HG03469 (cell line): ENCODE data around the gene DNMT3A.

Experiments used
- ATAC-seq: cut with Tn5 transposase; IDR thresholded peaks from one replicate; pipeline ENCODE4 v1.9.1; 2021; ENCODE audit warnings: mild to moderate bottlenecking, moderate library complexity, moderate number of reproducible peaks; ENCODE audit not compliant: unreplicated experiment

The DNMT3A gene

DNA sequence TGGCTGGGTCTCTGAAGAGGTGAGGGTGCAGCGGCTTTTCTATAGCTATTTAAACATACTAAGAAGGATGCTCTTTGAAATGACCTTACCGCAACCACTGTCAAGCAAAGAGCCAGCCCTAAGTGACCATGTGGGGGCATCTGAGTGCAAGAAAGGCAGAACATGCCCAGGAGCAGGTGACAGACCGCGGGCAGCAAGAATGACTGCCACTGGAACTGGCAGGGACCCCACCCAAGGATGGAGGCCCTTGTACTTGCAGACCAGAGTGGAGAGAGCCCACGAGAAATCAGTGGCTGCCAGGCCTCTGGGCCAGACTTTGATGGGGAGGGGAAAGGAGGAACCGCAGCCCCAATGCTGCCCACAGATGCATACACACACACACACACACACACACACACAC, 33.1 kb downstream of the DNMT3A start:
- ATAC-seq, result no peak

DNA sequence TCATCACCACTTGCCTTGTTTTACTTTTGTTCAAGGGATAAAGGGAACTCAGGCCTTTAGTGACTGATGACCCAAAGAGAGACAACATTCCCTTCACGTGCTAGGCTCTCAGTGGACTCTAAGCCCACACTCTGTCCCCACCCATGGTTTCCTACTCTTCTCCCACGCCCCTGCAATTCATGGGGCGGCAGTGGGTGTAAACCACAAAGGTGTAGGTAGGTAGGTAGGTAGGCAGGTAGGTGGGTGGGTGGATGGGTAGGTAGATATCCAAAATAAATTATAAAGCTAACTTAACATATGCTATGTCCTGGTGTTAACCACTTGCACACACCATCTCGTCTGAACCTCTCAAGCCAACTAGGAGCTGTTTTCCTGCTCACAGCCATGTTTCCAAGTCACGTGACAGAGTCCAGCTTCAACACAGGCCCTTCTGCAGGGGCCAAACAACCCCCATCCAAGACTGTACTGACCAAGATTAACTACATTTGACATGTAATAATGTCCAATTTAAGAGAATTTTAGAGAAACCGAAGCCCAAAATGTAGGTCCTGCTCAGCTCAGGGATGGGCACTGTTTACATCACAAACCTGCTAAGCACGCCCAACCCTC, 33.7 kb downstream of the DNMT3A start:
- no peak for ATAC-seq

DNA sequence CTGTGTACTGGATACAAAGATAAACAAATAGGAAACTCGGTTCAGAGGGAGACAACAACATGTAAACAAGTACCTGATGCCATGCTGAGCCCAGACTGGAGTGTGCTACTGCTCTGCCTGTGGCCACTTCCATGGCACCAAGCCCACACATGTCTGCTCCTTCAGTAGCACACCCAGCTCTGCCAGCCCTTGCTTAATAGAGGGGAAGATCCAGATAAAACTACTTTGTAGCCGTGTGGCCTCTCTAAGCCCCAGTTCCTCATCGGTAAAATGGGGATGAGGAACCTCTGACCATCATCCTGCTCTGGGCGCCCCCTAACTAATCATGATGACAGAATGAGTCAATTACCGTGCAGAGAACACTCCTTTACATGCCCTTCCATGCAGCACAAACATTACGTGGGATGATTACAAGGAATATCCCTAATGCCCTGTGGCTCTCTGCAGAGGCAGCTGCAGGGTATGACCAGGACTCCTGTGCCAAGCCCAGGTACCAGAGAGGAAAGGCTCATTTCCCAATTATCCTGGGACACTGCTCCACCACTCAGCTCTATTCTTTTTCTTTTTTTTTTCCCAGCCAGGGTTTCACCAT, 34.9 kb downstream of the DNMT3A start:
- no peak for ATAC-seq

DNA sequence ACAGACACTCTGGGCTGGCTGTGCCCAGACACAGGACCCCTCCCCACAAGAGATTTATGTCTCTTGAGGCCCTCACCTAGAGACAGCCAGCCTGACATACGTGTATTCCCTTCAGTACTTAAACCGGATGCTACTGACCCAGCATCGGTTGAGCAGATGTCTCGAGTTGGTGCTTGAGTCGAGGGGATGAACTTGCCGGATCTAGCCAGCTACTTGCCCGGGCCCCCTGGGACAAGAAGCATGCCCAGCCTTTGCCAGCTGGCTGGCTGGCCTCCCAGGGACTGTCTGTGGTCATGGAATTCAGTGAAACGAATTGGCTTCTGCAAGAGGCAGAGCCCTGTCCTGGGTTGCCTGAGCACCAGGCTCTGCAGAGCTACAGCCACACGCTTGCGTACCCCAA, 36.0 kb downstream of the DNMT3A start:
- no peak for ATAC-seq

DNA sequence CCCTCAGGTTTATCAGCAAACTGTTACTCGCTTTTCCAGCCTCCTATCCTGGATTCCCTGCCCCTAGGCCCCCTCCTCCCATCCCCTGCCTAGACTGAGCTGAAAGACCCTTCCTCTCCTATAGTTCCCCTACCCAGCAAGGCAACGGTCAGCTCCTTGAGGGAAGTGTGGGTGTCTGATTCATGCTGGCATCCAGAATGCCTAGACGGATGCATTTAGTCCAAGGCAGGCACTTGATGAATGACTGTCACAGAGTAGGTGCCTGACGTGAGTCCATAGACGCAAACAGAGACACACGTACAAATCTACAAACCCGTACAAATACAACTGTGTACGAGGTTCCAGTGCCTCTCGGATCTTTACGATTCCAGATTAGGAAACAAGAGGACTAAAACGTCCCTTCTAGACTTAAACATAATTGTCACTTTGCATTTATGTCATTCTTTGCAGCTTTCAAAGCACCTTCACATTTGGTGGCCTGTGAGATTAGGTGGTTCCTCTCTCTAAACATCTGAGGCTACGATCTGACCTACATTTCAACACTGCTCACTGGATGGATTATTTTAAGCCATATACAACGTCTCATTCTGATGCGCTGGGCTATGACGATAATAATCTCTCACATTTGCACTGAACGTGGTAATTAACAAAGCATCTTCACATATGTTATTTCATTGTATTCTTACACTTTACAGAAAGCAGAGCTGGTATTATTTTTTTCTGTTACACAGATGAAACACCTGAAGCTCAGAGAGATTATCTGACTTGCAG, 36.7 kb downstream of the DNMT3A start:
- no peak for ATAC-seq

DNA sequence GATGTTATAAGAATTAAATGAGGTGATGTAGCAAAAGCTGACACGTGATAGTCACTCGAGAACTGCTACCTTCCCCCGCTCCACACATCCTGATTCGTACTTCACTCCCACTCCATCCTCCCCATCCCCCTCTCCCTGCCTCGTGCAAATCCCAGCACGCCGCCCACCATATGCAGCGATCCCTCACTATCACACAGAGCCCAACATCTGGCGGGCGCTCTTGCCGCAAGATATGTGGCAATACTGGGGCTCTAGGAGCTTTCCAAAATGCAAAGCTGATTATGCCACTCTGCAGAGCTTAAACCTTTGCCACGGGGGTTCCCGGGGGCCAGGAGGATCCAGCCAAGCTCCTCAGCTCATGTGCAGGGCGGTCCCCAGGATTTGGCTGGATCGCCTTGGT, 37.4 kb downstream of the DNMT3A start:
- no peak for ATAC-seq

DNA sequence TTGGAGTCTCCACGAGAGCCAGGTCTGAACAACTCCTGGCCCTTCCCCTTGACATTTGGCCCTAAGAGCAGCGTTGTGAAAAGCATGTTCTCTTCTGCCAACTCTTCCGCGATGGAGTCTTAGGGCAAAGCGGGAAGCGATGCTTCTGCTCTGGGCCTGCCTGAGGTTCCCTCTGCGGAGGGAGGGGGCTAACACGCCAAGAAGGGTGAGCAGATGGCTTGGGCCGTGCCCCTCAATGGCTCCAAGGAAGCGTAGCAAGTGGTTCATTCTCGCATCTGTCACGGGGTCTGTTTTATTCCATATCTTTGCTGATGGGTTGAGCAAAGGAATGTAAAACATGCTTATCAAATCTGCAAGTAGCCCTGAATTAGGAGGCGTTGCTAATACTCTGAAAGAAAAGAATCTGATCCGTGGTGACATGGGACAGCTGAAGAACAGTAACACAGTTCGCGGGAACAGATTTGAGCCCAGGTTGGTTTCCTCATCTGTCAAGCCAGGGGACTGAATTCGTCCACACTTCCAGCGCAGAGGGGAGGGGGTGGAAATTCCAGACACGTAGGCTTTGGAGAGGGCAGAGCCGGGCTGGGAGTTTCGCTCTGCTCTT, 38.0 kb downstream of the DNMT3A start:
- ATAC-seq, result no peak

DNA sequence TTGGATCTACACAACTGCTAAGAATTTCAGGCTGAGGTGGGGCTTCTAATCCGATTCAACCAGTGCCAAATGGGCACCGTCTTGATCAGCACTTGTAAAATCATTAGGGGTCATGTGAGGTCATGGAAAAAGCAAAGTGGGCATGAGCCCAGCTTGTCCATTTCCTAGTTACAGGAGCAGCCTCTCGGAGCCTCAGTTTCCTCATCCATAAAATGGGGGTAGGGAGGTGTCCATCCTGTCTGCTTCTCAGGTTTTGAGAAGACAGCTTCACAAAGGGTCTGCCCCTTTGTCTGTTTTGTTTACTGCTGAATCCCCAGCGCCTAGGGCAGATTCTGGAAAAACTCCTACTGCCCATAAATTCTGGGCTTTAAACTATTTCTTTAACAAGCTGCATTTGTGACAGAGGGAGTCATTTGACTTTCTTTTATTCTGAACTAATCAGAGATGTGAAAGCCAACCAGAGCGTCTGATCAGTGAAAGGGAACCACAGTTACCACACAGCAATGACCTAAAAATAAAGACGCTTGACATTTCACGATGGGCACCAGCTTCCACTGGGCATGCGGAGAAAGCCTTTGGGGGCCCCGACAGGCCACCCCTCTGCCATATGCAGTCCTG, 38.9 kb downstream of the DNMT3A start:
- no peak for ATAC-seq

DNA sequence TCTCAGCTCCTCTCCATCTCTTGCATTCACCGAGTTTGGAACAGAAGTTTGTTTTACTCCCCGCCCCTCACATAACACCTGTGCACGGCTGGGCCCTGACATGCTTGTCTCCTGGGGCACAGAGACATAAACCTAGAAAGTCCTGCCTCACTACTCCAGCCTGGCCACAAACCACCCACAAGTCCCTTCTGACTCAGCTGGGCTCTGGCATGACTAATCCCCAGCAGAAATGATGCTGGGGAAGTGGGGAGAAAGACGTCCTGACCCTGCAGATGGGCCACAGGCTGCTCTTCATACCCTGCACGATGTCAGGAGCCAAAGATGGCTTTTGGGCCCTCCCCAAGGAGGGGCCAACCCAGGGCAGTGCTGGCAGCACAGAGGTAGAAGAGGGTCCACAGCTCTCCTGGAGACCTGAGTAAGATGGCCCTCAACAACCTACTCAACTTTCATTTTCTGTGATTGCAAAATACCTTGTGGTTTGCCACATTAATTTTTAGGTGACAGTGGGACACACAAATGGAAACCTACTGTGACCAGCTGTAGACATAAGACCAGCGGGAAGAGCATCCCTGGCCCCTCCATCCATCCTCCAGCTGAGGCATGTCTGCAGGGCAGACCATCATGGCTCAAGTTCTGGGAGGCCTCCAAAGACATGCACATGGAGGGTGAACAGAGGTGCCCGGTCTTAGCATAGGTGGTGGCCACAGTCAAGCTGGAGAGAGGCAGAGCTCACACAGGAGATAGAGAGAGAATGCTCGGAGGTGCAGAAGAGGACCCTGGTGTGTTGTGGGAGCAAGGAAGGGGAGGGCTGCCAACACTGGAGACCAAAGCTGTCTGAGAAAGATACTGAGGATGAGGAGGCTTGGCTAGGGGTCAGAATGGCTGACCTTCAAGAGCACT, 40.0 kb downstream of the DNMT3A start:
- peak; percentile 90 for ATAC-seq

DNA sequence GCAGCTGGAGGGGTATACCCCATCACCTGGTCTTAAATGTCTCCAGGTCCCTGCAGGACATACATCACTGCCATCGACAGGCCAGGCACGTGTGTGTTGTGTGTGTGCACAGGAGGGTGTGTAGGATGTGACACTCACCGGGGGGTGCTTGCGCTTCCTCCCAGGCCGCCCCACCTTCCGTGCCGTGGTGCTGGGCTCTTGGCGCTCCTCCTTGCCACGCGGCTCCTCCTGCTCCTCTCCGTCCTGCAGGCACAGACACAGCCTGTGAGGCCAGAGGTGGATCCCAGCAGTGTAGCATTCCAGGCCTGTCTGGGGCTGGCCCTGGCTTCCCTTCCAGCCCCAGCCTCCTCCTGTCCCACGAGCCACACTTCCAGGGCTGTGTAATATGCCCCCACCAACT, 41.7 kb downstream of the DNMT3A start:
- ATAC-seq, result no peak

DNA sequence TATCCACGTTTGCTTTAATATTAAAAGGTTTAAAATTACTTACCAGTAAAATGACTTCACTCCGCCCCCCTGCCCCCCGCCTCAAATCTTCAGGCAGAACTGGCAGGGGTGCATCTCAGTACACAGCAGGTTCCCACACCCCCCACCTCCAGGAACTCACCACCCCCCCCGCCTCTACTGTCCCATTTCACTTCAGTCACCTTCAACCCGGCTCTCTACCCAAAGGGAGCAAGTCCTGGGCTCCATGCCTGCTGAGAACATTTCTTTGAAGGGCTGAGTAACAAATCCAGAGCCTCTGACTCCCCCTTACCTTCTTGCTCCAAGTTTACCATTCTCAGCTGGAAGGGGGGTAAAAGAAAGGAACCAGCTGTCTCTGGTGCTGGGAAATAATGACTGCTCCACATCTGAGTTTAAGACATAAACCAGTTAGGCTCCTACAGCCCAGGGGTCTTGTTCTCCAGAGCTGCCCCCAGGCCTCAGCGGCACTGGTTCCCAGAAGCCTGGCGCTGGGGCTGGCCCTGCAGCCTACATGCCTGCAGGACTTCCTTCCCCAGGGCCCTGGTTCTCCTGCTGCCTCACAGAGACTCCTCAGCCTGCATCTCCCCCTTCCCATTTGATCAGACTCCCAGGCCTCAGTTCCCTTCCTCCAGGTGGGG, 42.8 kb downstream of the DNMT3A start:
- no peak for ATAC-seq

DNA sequence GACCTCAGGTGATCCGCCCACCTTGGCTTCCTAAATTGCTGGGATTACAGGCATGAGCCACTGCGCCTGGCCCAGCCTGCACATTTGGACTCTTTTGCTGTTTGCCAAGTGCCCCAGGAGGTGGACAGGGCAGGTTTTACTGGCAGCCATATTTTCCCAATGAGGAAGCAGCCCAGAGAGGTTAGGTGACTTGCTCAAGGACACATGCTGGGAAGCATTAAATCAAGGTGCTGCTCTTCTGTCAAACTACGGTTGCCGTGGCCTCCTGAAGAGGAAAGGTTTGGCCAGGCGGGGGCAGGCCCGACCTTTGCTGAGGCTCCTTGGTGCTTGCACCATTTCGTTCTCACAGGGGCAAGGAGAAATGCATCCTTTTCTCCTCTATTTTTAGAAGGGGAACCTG, 44.0 kb downstream of the DNMT3A start:
- ATAC-seq, result no peak

DNA sequence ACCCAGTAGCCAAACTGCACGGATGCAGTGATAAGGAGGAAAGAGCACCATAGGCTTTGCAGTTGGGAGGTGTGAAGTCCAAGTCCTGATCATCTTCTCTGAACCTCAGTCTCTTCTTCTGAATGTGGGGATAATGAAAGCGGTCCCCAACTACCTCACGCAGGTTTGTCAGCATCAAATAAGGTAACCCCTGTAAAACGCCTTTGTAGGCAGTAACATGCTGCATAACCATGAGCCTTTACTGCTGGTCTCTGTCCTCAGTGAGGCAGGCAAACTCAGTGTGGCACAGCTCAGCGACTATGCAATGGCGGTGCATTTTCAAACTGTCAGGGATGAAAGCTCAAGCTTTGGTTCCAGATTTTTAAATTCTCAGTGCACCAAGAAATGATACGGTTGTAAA, 46.1 kb downstream of the DNMT3A start:
- no peak for ATAC-seq

DNA sequence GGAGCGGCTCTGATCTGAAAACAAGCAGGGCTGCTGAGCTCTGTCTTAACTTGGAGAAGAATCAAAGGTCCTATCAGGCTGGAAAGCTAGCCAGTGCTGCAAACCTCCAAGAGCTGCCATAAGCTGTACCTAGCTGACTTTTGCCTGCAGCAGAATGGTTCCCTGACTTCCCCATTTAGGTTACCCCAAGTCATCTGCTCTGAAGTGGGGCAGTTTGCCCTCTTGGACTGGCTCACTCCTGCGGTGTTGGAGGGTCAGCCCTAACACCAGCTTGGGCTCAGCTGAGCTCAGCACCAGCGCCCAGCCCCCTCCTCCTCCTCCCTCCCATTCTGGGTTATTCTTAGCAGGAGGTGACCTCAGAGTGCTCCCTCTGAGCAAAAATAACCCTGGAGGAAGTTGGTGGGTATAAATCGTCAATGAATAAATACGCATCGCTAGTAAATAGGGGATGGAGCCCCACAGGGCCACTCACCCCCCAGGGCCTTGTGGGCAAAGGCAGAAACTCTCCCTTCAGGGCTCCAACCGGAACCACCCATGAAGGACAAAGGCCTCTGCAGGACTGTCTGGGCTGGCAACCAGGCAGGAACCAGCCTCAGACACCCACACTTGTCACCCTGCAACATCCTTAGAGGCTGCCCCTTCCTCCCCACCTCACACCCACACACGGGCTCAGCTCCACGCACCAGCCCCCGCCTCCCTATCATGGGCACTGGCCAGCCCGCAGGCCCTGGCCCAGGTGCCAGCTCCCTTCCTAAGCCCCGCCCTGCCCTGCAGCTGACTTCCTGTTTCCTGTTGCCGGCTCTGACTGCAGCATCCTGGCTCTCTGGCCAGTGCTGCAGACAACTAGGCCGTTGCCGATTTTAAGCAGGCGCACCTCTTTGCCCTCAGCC, 46.9 kb downstream of the DNMT3A start:
- peak; percentile 71 for ATAC-seq

DNA sequence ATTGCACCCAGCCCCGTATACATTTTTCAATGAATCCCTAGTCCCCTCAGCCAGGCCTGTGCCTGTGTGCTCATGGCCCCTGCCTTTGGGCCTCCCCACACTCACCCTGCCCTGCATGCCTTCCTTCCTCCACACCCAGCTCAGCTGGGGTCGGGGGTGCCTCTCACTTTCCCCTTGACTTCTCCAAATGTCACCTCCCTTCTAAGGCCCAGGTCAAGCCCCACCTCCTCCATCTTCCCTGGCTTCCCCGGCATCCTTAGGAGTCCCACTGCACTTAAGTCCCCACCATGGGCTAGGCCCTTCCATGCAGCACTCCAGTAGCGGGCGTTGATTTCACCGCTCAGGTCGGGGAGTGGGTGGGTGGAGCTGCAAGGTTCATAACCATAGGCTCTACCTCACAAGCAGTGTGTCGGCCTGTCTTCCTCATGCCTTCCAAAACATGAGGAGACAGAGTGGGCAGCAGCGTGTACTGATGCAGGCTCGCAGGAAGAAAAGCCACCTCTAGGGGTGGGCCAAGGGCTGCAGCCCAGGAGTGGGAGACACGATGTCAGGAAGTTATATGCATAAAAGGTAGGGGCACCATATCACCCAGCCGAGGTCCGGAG, 47.7 kb downstream of the DNMT3A start:
- ATAC-seq, result no peak

DNA sequence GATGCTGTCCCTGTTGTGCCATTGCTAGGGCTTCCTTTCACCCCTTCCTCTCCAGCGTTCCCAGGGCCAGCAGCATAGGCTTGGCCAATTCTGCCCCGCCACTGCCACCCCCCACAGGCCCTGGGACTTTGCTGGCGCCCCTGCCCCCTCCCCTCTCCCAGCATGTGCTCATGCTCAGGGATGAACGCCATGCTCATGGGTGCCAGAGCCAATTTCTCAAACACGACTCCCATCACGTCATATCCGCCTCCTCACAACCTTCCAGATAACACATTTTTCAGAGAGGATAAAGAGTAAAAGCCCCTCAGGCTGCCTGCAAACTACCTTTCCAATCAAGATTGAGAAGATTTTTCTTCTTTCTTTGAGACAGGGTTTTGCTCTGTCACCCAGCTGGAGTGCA, 48.6 kb downstream of the DNMT3A start:
- ATAC-seq, result no peak

DNA sequence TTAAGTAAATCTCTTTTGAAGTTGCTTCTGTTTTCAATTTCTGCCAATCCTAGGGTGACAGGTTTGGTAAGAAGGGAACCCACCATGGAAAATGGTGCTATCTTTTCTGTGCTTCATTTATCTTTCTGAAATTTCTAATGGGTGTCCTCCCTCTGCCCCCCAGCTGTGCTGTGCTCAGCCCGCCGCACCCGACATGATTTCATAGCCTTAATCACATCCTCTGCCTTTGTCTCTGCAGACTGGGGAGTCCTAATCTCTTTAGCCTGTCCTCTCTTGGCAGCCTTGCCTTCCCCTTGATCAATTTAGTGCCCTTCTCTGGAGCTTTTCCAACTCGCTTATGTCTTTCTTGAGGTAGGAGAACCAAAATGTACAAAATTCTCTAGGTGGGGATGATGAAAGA, 49.3 kb downstream of the DNMT3A start:
- no peak for ATAC-seq

DNA sequence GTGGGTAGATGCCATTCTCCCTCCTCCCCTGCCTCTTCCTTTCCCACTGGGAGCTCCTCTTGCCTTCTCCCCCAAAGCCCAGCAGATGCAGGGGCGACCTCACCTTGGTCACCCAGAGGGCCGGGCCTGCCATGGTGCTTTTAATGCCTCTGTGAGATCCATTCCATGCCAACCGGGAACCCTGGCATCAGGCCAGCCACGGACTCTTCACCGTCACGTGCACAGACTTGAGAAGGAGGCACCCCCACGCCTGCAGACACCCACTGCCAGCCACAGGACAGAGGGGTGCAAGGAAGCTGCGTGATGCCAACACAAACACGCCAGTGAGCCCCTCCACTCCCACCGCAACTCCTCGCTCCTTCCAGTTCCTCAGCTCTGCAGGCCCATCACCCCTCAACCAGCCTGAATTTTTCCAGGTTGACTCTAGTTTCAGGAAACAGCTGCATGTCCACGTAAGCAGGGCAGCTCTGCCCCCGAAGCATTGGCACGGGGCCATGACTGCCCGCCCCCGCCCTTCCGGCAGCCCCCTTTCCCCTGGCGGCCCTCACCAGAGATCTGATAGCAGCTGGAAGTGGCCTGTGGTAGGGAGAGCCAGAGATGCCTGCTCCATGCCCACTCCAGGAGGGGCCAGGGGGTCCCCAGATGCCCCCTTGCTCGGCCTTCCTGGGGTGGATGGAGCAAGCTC, 50.8 kb downstream of the DNMT3A start:
- ATAC-seq, result no peak
